ENCODE data around the gene SHANK2.

Gene SHANK2

GRCh38 chr11:71252269-71252769, at the start of gene SHANK2:
TSS of gene SHANK2 (minus strand) at chr11:71252577. CDS start at chr11:71147326, 105,251 bp downstream.
- peak within 1 kb of the TSS; percentile 95 for H3K4me3 ChIP-seq (ENCODE audit: low read depth, low read length)
- H3K9ac ChIP-seq (ENCODE audit: low read depth, low read length), result peak within 1 kb of the TSS; percentile 85
- peaks cover 7% of the 10 kb centered on the region for H3K27me3 ChIP-seq (ENCODE audit: control insufficient read depth, insufficient read depth, low read length)
- peak within 1 kb of the TSS; percentile 42 for H3K27ac ChIP-seq (ENCODE audit: low read depth, low read length)
- no peaks in the 10 kb centered on the region for H3K9me3 ChIP-seq (ENCODE audit: control insufficient read depth, insufficient read depth, low read length)
- 0 out of 2 replicates have a peak, but pooled peaks cover 4% of the 10 kb centered on the region for H3K36me3 ChIP-seq (ENCODE audit: control insufficient read depth, insufficient read depth, low read length)
- peaks cover 53% of the 10 kb centered on the region for H3K4me1 ChIP-seq (ENCODE audit: control insufficient read depth, insufficient read depth, low read length)

- H3K9ac ChIP-seq (ENCODE audit: low read depth, low read length), result no peak overlapping the region
- H3K4me3 ChIP-seq (ENCODE audit: low read depth, low read length), result no peak overlapping the region
- H3K9me3 ChIP-seq (ENCODE audit: control insufficient read depth, insufficient read depth, low read length), result no peaks in the 10 kb centered on the region
- no peaks in the 10 kb centered on the region for H3K4me1 ChIP-seq (ENCODE audit: control insufficient read depth, insufficient read depth, low read length)
- no peaks in the 10 kb centered on the region for H3K36me3 ChIP-seq (ENCODE audit: control insufficient read depth, insufficient read depth, low read length)
- H3K27me3 ChIP-seq (ENCODE audit: control insufficient read depth, insufficient read depth, low read length), result 0 out of 2 replicates have a peak, but pooled peaks cover 3% of the 10 kb centered on the region
- no peak overlapping the region for H3K27ac ChIP-seq (ENCODE audit: low read depth, low read length)
Measured at GRCh38 chr11:71301858-71302533, 49.6 kb upstream of the SHANK2 start.

- H3K9me3 ChIP-seq (ENCODE audit: control insufficient read depth, insufficient read depth, low read length), result no peaks in the 10 kb centered on the region
- no peaks in the 10 kb centered on the region for H3K4me1 ChIP-seq (ENCODE audit: control insufficient read depth, insufficient read depth, low read length)
- no peaks in the 10 kb centered on the region for H3K36me3 ChIP-seq (ENCODE audit: control insufficient read depth, insufficient read depth, low read length)
- 0 out of 2 replicates have a peak, but pooled peaks cover 3% of the 10 kb centered on the region for H3K27me3 ChIP-seq (ENCODE audit: control insufficient read depth, insufficient read depth, low read length)
- no peak overlapping the region for H3K4me3 ChIP-seq (ENCODE audit: low read depth, low read length)
- H3K27ac ChIP-seq (ENCODE audit: low read depth, low read length), result no peak overlapping the region
- no peak overlapping the region for H3K9ac ChIP-seq (ENCODE audit: low read depth, low read length)
Measured at GRCh38 chr11:71301046-71301857, 48.9 kb upstream of the SHANK2 start.

DNA sequence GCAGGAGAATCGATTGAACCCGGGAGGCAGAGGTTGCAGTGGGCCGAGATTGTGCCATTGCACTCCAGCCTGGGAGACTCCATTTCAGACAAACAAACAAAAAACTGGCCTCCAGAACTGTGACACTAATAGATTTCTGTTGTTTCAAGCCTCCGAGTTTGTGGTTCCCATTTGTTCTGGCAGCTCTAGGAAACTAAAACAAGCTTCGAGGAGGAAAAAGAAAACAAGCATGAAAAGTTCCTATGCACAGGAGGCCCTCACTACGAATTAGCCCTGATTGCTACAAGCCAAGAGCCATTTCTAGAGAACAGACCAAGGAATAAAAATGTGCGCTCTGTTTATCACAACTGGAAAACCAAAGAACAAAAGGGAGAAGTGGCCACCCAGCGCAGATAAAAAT, 47.8 kb upstream of the SHANK2 start:
- no peaks in the 10 kb centered on the region for H3K9me3 ChIP-seq (ENCODE audit: control insufficient read depth, insufficient read depth, low read length)
- H3K4me1 ChIP-seq (ENCODE audit: control insufficient read depth, insufficient read depth, low read length), result no peaks in the 10 kb centered on the region
- no peak overlapping the region for H3K27ac ChIP-seq (ENCODE audit: low read depth, low read length)
- no peaks in the 10 kb centered on the region for H3K36me3 ChIP-seq (ENCODE audit: control insufficient read depth, insufficient read depth, low read length)
- no peak overlapping the region for H3K4me3 ChIP-seq (ENCODE audit: low read depth, low read length)
- no peak overlapping the region for H3K9ac ChIP-seq (ENCODE audit: low read depth, low read length)
- 0 out of 2 replicates have a peak, but pooled peaks cover 3% of the 10 kb centered on the region for H3K27me3 ChIP-seq (ENCODE audit: control insufficient read depth, insufficient read depth, low read length)

DNA sequence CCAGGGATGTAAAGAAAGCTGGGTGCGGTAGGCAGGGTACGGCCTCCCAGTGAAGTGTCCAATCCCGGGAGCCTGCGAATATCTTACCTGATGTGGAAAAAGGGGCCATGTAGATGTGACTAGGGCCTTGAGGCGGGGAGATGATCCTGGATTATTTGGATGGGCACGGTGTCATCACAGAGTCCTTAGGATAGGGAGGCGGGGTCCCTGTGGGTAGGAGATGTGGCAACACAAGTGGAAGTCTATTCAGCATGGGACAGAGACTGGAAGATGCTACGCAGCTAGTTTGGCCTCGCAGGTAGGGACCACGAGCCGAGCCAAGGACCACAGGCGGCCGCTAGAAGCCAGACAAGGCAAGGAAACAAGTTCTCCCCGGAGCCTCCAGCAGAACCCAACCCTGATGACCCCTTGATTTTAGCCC, 46.4 kb upstream of the SHANK2 start:
- H3K36me3 ChIP-seq (ENCODE audit: control insufficient read depth, insufficient read depth, low read length), result no peaks in the 10 kb centered on the region
- H3K27ac ChIP-seq (ENCODE audit: low read depth, low read length), result no peak overlapping the region
- no peaks in the 10 kb centered on the region for H3K9me3 ChIP-seq (ENCODE audit: control insufficient read depth, insufficient read depth, low read length)
- 0 out of 2 replicates have a peak, but pooled peaks cover 3% of the 10 kb centered on the region for H3K27me3 ChIP-seq (ENCODE audit: control insufficient read depth, insufficient read depth, low read length)
- H3K4me3 ChIP-seq (ENCODE audit: low read depth, low read length), result no peak overlapping the region
- H3K4me1 ChIP-seq (ENCODE audit: control insufficient read depth, insufficient read depth, low read length), result no peaks in the 10 kb centered on the region
- H3K9ac ChIP-seq (ENCODE audit: low read depth, low read length), result no peak overlapping the region

- no peaks in the 10 kb centered on the region for H3K4me1 ChIP-seq (ENCODE audit: control insufficient read depth, insufficient read depth, low read length)
- H3K27ac ChIP-seq (ENCODE audit: low read depth, low read length), result no peak overlapping the region
- no peaks in the 10 kb centered on the region for H3K36me3 ChIP-seq (ENCODE audit: control insufficient read depth, insufficient read depth, low read length)
- H3K9me3 ChIP-seq (ENCODE audit: control insufficient read depth, insufficient read depth, low read length), result no peaks in the 10 kb centered on the region
- H3K27me3 ChIP-seq (ENCODE audit: control insufficient read depth, insufficient read depth, low read length), result 0 out of 2 replicates have a peak, but pooled peaks cover 3% of the 10 kb centered on the region
- H3K9ac ChIP-seq (ENCODE audit: low read depth, low read length), result no peak overlapping the region
- no peak overlapping the region for H3K4me3 ChIP-seq (ENCODE audit: low read depth, low read length)
Measured at GRCh38 chr11:71298016-71298550, 45.7 kb upstream of the SHANK2 start.

DNA sequence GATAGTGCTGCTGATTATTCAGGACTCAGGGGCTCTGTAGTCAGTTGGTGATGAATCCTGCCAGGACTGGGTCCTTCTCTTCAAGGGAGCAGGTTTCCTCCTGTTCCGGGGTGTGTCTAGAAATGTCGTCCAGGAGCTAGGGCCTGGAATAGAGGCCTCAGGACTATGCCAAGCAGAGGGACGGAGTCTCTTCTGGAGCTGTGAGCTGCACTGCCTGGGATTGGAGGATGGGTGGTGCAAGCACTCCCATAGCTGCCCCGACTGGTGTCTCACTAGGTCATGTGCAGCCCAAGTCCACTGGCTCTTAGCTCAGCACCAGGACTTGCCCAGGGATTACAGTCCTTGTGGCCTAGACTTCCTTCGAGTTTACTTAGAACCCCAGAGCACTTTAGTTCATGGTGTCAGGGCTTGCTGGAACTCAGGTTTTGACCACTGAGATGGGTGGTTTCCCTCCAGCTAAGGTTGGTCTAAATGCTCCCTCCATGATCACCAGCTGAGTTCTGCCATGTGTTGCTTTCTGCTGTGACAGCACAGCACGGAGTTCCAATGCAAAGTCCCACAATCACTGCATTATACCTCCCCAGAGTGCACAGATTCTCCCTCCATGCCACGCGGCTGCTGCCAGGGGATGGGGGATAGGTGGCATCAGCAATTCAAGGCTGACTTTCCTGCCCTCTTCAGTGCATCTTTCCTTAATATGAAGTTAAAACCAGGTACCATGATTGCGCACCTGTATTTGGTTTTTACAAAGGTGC, 42.6 kb upstream of the SHANK2 start:
- H3K27me3 ChIP-seq (ENCODE audit: control insufficient read depth, insufficient read depth, low read length), result no peaks in the 10 kb centered on the region
- peaks cover 4% of the 10 kb centered on the region; the same call in 1 of the 2 replicates for H3K9me3 ChIP-seq (ENCODE audit: control insufficient read depth, insufficient read depth, low read length)
- H3K27ac ChIP-seq (ENCODE audit: low read depth, low read length), result no peak overlapping the region
- H3K4me3 ChIP-seq (ENCODE audit: low read depth, low read length), result no peak overlapping the region
- no peaks in the 10 kb centered on the region for H3K4me1 ChIP-seq (ENCODE audit: control insufficient read depth, insufficient read depth, low read length)
- H3K9ac ChIP-seq (ENCODE audit: low read depth, low read length), result no peak overlapping the region
- no peaks in the 10 kb centered on the region for H3K36me3 ChIP-seq (ENCODE audit: control insufficient read depth, insufficient read depth, low read length)

- Histone ChIP-seq H3K9ac (ENCODE audit: low read depth, low read length) (no peak overlapping the region), H3K4me1 (ENCODE audit: control insufficient read depth, insufficient read depth, low read length) (no peaks in the 10 kb centered on the region), H3K4me3 (ENCODE audit: low read depth, low read length) (no peak overlapping the region), H3K9me3 (ENCODE audit: control insufficient read depth, insufficient read depth, low read length) (peaks cover 6% of the 10 kb centered on the region; the same call in 1 of the 2 replicates), H3K27me3 (ENCODE audit: control insufficient read depth, insufficient read depth, low read length) (no peaks in the 10 kb centered on the region), H3K36me3 (ENCODE audit: control insufficient read depth, insufficient read depth, low read length) (no peaks in the 10 kb centered on the region), H3K27ac (ENCODE audit: low read depth, low read length) (no peak overlapping the region)
Measured at GRCh38 chr11:71293961-71294782, 41.8 kb upstream of the SHANK2 start.

GRCh38 chr11:71286701-71287643, 34.6 kb upstream of the SHANK2 start:
- no peak overlapping the region for H3K9ac ChIP-seq (ENCODE audit: low read depth, low read length)
- peaks cover 6% of the 10 kb centered on the region; the same call in 1 of the 2 replicates for H3K9me3 ChIP-seq (ENCODE audit: control insufficient read depth, insufficient read depth, low read length)
- no peak overlapping the region for H3K4me3 ChIP-seq (ENCODE audit: low read depth, low read length)
- no peak overlapping the region for H3K27ac ChIP-seq (ENCODE audit: low read depth, low read length)
- H3K4me1 ChIP-seq (ENCODE audit: control insufficient read depth, insufficient read depth, low read length), result no peaks in the 10 kb centered on the region
- no peaks in the 10 kb centered on the region for H3K36me3 ChIP-seq (ENCODE audit: control insufficient read depth, insufficient read depth, low read length)
- H3K27me3 ChIP-seq (ENCODE audit: control insufficient read depth, insufficient read depth, low read length), result no peaks in the 10 kb centered on the region
